Measurements from ENCODE around the gene MAPRE2. TPM values are rescaled to one million over a fixed set of nuclear protein-coding genes. Genes with fewer than 3 reads are reported as not detected.

The MAPRE2 gene
- total RNA-seq, 1 experiment from 2014 or later: 29.4 TPM

GRCh38 chr18:35038029-35038428, 3.2 kb upstream of the MAPRE2 start:
- Histone ChIP-seq H4K8ac (replicated peaks; ENCODE audit: insufficient read length, low read depth, low read length) (no peak overlapping the region), H3K4ac (ENCODE audit: low read depth, low read length) (no peak overlapping the region), H2AK5ac (ENCODE audit: insufficient read length, low read length) (no peak overlapping the region), H3K27ac (ENCODE audit: insufficient read length, low read depth, low read length) (no peak overlapping the region), H2BK5ac (ENCODE audit: insufficient read length, low read length) (no peak overlapping the region), H3K4me2 (ENCODE audit: insufficient read depth, insufficient read length, low read length) (no peak overlapping the region), H3K14ac (ENCODE audit: insufficient read depth, low read length) (no peak overlapping the region), H3K4me1 (ENCODE audit: insufficient read depth, low read length) (no peaks in the 10 kb centered on the region), H3K23me2 (ENCODE audit: insufficient read length, low read depth, low read length, poor library complexity, severe bottlenecking) (peaks cover 11% of the 10 kb centered on the region), H3K9ac (ENCODE audit: extremely low read depth, insufficient read length, low read length) (no peak overlapping the region), H4K91ac (ENCODE audit: insufficient read length, low read depth, low read length) (no peak overlapping the region), H3K18ac (ENCODE audit: insufficient read length, low read depth, low read length) (no peak overlapping the region), H3K9me3 (ENCODE audit: control insufficient read depth, low read depth, low read length) (no peaks in the 10 kb centered on the region), H3K56ac (ENCODE audit: insufficient read length, low read depth, low read length) (no peak overlapping the region), H2BK20ac (ENCODE audit: low read depth, low read length, poor library complexity, severe bottlenecking) (no peak overlapping the region), H3K79me1 (ENCODE audit: insufficient read depth, low read depth, low read length, poor library complexity, severe bottlenecking) (no peaks in the 10 kb centered on the region), H3K23ac (ENCODE audit: insufficient read length, low read depth, low read length) (no peak overlapping the region), H2BK15ac (ENCODE audit: low read depth, low read length) (no peak overlapping the region), H2BK12ac (ENCODE audit: insufficient read length, low read depth, low read length) (no peak overlapping the region), H3T11ph (ENCODE audit: low read length) (no peak overlapping the region), H2BK120ac (ENCODE audit: low read depth, low read length, poor library complexity, severe bottlenecking) (no peak overlapping the region), H3K27me3 (ENCODE audit: insufficient read depth, low read length) (no peaks in the 10 kb centered on the region), H2AFZ (ENCODE audit: low read length) (no peak overlapping the region), H4K20me1 (ENCODE audit: control insufficient read depth, insufficient read depth, insufficient read length) (peaks cover 3% of the 10 kb centered on the region), H4K5ac (ENCODE audit: insufficient read length, low read depth, low read length) (no peak overlapping the region), H3K79me2 (ENCODE audit: insufficient read depth, low read length) (no peaks in the 10 kb centered on the region)
- TF ChIP-seq CTCF (conservative IDR thresholded peaks at IDR 0.05): no peak
- no peak for DNase-seq
- peaks cover 19 to 25% of the 10 kb centered on the region in 2 experiments for H3K4me1 Mint-ChIP-seq
- no peak overlapping the region for H3K4me3 Mint-ChIP-seq
- no peaks in the 10 kb centered on the region for H3K36me3 Mint-ChIP-seq (ENCODE audit: insufficient read depth in 1 of 3, low read depth in 3 of 3)
- H3K27ac Mint-ChIP-seq: no peak overlapping the region
- no peaks in the 10 kb centered on the region; a peak in 1 of 5 replicates for H3K9me3 Mint-ChIP-seq
- WGBS (ENCODE audit: extremely low coverage, insufficient read length, low lambda C conversion rate): no CpG with 5 or more reads among the region's 1 CpG
- H3K27me3 Mint-ChIP-seq (ENCODE audit: low read depth): peaks cover 1% of the 10 kb centered on the region; the same call in 1 of the 2 replicates

Data from H9 (cell line).